ENCODE data around the gene TRABD2B. TPM values are rescaled to one million over a fixed set of nuclear protein-coding genes. Genes with fewer than 3 reads are reported as not detected.

The TRABD2B gene
- total RNA-seq, 1 donor from 2014 or later: 6.2 TPM

DNA sequence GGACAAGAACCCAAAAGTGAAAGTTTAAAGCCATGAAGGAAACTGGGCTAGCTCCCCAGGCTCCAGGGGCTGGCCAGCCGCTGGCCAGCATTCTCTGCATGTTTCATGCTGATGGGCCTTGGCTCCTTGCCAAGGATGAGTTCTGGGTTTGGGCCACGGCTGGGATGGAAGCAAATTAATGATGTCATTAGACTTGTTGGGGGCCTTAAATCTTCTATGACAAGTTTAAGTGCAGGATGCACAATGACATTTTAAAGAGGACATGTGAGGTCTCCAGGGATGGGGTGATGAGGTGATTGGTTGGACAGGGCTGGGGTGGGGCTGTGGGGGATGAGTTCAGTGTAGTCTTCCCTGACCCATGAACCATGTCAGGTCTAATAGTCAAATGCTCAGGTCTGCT lies 199.6 kb downstream of the TRABD2B start:
- no peaks in the 10 kb centered on the region for H3K27me3 Mint-ChIP-seq (ENCODE audit: low read depth)
- H3K4me1 Mint-ChIP-seq: peaks cover 6% of the 10 kb centered on the region
- no peaks in the 10 kb centered on the region for H3K9me3 Mint-ChIP-seq
- DNase-seq (ENCODE audit: low spot score in 2 of 2, unreplicated experiment in 2 of 2): no peak
- peaks cover 1% of the 10 kb centered on the region for H3K36me3 Mint-ChIP-seq
- TF ChIP-seq, protein P1, sequence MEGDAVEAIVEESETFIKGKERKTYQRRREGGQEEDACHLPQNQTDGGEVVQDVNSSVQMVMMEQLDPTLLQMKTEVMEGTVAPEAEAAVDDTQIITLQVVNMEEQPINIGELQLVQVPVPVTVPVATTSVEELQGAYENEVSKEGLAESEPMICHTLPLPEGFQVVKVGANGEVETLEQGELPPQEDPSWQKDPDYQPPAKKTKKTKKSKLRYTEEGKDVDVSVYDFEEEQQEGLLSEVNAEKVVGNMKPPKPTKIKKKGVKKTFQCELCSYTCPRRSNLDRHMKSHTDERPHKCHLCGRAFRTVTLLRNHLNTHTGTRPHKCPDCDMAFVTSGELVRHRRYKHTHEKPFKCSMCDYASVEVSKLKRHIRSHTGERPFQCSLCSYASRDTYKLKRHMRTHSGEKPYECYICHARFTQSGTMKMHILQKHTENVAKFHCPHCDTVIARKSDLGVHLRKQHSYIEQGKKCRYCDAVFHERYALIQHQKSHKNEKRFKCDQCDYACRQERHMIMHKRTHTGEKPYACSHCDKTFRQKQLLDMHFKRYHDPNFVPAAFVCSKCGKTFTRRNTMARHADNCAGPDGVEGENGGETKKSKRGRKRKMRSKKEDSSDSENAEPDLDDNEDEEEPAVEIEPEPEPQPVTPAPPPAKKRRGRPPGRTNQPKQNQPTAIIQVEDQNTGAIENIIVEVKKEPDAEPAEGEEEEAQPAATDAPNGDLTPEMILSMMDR (IDR thresholded peaks at IDR 0.05; ENCODE audit: unreplicated experiment): no peak
- H3K27ac Mint-ChIP-seq: no peak overlapping the region
- no peak overlapping the region for H3K4me3 Mint-ChIP-seq

DNA sequence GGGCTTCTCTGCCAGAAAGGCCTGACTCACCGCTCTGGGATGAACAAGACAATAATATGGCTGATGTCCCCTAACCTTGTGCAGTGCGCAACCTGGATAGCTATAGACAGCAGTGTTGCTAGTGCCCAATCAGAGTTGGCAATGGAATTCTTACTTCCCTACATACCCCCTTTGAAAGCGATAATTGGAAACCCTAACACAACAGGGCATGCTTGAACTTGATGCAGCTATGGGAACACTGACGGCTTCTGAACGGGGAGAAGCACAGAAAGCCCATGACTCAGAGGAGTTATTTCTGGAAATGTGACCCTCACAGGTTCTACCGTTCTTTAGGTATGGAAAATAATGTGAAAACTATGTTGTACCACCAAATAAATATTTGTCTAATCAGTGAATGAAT lies 200.6 kb downstream of the TRABD2B start:
- Mint-ChIP-seq H3K9me3 (no peaks in the 10 kb centered on the region), H3K27me3 (ENCODE audit: low read depth) (no peaks in the 10 kb centered on the region), H3K36me3 (peaks cover 1% of the 10 kb centered on the region), H3K4me1 (peaks cover 4% of the 10 kb centered on the region), H3K4me3 (no peak overlapping the region), H3K27ac (no peak overlapping the region)
- TF ChIP-seq, protein P1 (IDR thresholded peaks at IDR 0.05; ENCODE audit: unreplicated experiment): no peak
- no peak for DNase-seq (ENCODE audit: low spot score in 2 of 2, unreplicated experiment in 2 of 2)

DNA sequence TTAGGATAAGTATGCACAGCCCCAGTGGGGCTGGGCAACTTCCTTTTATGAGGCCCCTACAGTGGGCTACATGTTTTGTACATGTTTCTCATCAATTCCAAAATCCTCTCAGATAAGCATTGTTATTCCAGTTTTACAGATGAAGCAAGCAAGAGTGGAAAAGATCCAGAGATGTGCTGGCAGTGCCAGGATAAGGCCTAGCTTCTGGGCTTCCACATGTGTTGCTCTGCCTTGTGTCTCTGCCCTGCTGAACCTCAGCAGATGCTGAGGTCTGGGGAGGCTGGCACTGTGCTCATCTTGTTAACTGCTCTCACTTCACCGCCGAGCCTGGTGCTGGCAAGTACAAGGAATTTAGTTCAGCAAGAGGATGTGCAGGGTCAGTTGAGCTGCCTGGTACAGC lies 202.1 kb downstream of the TRABD2B start:
- no peak for DNase-seq (ENCODE audit: low spot score in 2 of 2, unreplicated experiment in 2 of 2)
- Mint-ChIP-seq H3K9me3 (no peaks in the 10 kb centered on the region), H3K4me1 (peaks cover 4% of the 10 kb centered on the region), H3K36me3 (peaks cover under 1% of the 10 kb centered on the region), H3K27me3 (ENCODE audit: low read depth) (no peaks in the 10 kb centered on the region), H3K4me3 (no peak overlapping the region), H3K27ac (no peak overlapping the region)
- TF ChIP-seq, protein P1 (IDR thresholded peaks at IDR 0.05; ENCODE audit: unreplicated experiment): no peak

DNA sequence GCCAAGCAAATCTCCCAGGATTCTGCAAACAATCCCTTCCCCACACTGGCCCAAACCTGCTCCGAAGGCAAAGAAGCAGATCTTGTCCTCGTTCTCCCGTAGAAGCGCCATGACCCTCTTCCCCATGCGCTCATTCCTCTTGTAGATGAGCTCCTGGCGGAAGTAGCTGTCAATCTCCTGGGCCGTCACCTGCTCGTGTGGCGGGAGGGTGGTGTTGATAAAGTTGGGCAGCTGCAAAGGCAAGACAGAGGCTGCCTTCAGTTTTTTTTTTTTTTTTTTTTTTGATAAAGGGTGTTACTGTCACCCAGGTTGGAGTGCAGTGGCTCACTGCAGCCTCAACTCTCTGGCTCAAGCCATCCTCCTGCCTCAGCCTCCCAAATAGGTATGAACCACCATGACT lies 202.7 kb downstream of the TRABD2B start:
- DNase-seq (ENCODE audit: low spot score in 2 of 2, unreplicated experiment in 2 of 2): no peak
- Mint-ChIP-seq H3K4me1 (peaks cover 4% of the 10 kb centered on the region), H3K36me3 (no peaks in the 10 kb centered on the region), H3K27me3 (ENCODE audit: low read depth) (peaks cover 2% of the 10 kb centered on the region), H3K9me3 (no peaks in the 10 kb centered on the region), H3K4me3 (no peak overlapping the region), H3K27ac (no peak overlapping the region)
- TF ChIP-seq, protein P1 (IDR thresholded peaks at IDR 0.05; ENCODE audit: unreplicated experiment): no peak

DNA sequence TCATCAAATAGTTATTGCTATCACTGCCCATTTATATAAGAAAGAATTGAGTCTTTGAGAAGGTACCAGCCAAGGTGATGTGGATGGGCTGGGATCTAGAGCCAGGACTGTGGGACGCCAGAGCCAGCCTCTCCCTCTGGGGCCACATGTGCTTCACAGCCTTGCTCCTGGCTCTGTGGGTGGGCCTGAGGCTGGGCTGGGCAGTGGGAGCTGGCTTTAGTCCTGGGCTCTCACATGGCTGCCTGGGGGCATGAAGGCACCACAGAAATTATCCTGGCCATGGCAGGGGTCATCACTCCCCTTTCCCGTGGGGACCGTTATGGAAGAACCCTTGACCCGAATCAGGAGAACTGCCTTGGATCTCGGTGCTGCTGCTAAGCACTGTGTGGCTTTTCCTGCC lies 203.1 kb downstream of the TRABD2B start:
- DNase-seq (ENCODE audit: low spot score in 2 of 2, unreplicated experiment in 2 of 2): no peak
- Mint-ChIP-seq H3K27ac (no peak overlapping the region), H3K4me1 (peaks cover 4% of the 10 kb centered on the region), H3K36me3 (no peaks in the 10 kb centered on the region), H3K9me3 (no peaks in the 10 kb centered on the region), H3K4me3 (no peak overlapping the region), H3K27me3 (ENCODE audit: low read depth) (peaks cover 3% of the 10 kb centered on the region)
- TF ChIP-seq, protein P1 (IDR thresholded peaks at IDR 0.05; ENCODE audit: unreplicated experiment): no peak

DNA sequence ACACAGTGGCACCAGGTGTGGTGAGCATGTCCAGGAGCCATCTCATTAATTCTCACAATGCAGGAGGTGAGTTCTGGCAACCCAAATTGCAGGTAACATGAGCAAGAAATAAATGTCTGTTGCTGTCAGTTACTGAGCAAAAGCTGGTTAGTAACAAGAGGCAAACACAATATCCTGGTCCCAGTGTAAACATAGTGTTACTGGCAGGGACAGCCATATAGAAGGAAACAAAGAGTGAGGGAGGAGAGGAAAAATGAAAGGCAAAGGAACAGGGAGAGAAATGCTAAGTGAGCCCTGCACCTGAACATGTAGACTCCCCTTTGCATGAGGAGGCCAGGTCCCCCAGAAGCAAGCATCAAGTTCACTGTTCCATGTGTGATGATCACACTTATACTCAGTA lies 203.6 kb downstream of the TRABD2B start:
- no peaks in the 10 kb centered on the region for H3K9me3 Mint-ChIP-seq
- no peak overlapping the region for H3K27ac Mint-ChIP-seq
- no peaks in the 10 kb centered on the region for H3K36me3 Mint-ChIP-seq
- no peak for DNase-seq (ENCODE audit: low spot score in 2 of 2, unreplicated experiment in 2 of 2)
- H3K4me1 Mint-ChIP-seq: peaks cover 4% of the 10 kb centered on the region
- TF ChIP-seq, protein P1 (IDR thresholded peaks at IDR 0.05; ENCODE audit: unreplicated experiment): no peak
- H3K4me3 Mint-ChIP-seq: no peak overlapping the region
- peaks cover 3% of the 10 kb centered on the region for H3K27me3 Mint-ChIP-seq (ENCODE audit: low read depth)

Data from mesothelial cell of epicardium (in vitro differentiated cells).